GM12878 (cell line): Measurements from ENCODE around the gene C7orf33. TPM values are rescaled to one million over a fixed set of nuclear protein-coding genes. Genes with fewer than 3 reads are reported as not detected.

ENCODE experiments used
- ATAC-seq: fragments of 200-7000 bp; cut with Tn5 transposase; 3 replicates; pipeline ENCODE4 v1.9.1; 2020; ENCODE audit warnings: mild to moderate bottlenecking, moderate library complexity
- BruUV-seq: library from RNA; stranded (reverse); fragments of 400-500 nt; replicated peaks from 2 replicates; lab custom pipeline; 2021; lab: Mats Ljungman, UMichigan
- CTCF ChIA-PET: fragments of 300-600 bp; sonication (Branson Sonifier 250); formaldehyde crosslinking; extraction: SDS; loops from one replicate; lab custom pipeline; 2021; ENCODE audit warnings: inconsistent platforms; lab: Yijun Ruan, JAX
- POLR2A ChIA-PET: fragments of 350-600 bp; formaldehyde crosslinking; extraction: SDS; loops from one replicate; lab custom pipeline; 2021; ENCODE audit warnings: inconsistent platforms; lab: Charles Lee
- RAD21 ChIA-PET: fragments of 300-600 bp; sonication (Branson Sonifier 250); formaldehyde crosslinking; loops from one replicate; lab custom pipeline; 2023; ENCODE audit warnings: antibody characterized with exemption; ENCODE audit not compliant: unreplicated experiment; lab: Charles Lee
- SMC1A ChIA-PET: fragments of 300-600 bp; sonication (Branson Sonifier 250); formaldehyde crosslinking; loops from one replicate; lab custom pipeline; 2023; ENCODE audit not compliant: unreplicated experiment, uncharacterized antibody; lab: Charles Lee
- DNase-seq: peaks from one replicate; pipeline ENCODE4 v3.0.0-alpha.2; 2011; ENCODE audit warnings: low read depth, low spot score
- FAIRE-seq: peaks from 3 replicates; lab custom pipeline; 2011; peaks lifted over from hg19 to GRCh38; lab: Jason Lieb, UNC
- H2AFZ ChIP-seq: 2 replicates; pipeline ENCODE4 v1.6.0; 2011; ENCODE audit warnings: low read depth, low read length, control low read depth; ENCODE audit not compliant: control insufficient read depth
- H3K27ac ChIP-seq: 2 replicates; pipeline ENCODE4 v1.5.1; 2011; ENCODE audit warnings: control low read depth; ENCODE audit not compliant: control insufficient read depth, insufficient read depth
- H3K27me3 ChIP-seq, 2 experiments: replicated peaks in 1 of 2; 2 replicates each; pipeline versions ENCODE4 v1.6.0 to v1.6.1; 2011; ENCODE audit warnings: low read length in 1 of 2; ENCODE audit not compliant: control insufficient read depth in 2 of 2, insufficient read depth in 2 of 2
- H3K36me3 ChIP-seq, 2 experiments: 2 replicates each; pipeline ENCODE4 v1.5.1; 2011; ENCODE audit warnings: low read length in 1 of 2; ENCODE audit not compliant: control insufficient read depth in 2 of 2, insufficient read depth in 2 of 2
- H3K4me1 ChIP-seq: 2 replicates; pipeline ENCODE4 v1.6.1; 2011; ENCODE audit warnings: mild to moderate bottlenecking, low read length, moderate library complexity, mixed read lengths; ENCODE audit not compliant: control insufficient read depth, insufficient read depth
- H3K4me2 ChIP-seq: 2 replicates; pipeline ENCODE4 v1.6.0; 2011; ENCODE audit warnings: control low read depth; ENCODE audit not compliant: control insufficient read depth, insufficient read depth
- H3K4me3 ChIP-seq: fragments of 200-600 bp; sonication (generic); 2 replicates; pipeline ENCODE4 v1.5.1; 2016
- H3K79me2 ChIP-seq: 2 replicates; pipeline ENCODE4 v1.6.0; 2011; ENCODE audit warnings: low read length; ENCODE audit not compliant: control insufficient read depth, insufficient read depth
- H3K9ac ChIP-seq: 2 replicates; pipeline ENCODE4 v1.8.0; 2011; ENCODE audit warnings: low read length, control low read depth, mixed read lengths; ENCODE audit not compliant: control insufficient read depth, insufficient read depth
- H3K9me3 ChIP-seq: replicated peaks from 3 replicates; pipeline ENCODE4 v1.5.1; 2011; ENCODE audit warnings: mild to moderate bottlenecking, low read length; ENCODE audit not compliant: control insufficient read depth, insufficient read depth
- H4K20me1 ChIP-seq: 2 replicates; pipeline ENCODE4 v1.6.0; 2011; ENCODE audit not compliant: control insufficient read depth, insufficient read depth
- MTA3 ChIP-seq: IDR thresholded peaks from 2 replicates; pipeline ENCODE4 v1.6.1; 2012; ENCODE audit warnings: low read length, inconsistent platforms, borderline replicate concordance
- NFXL1 ChIP-seq: fragments of 450-650 bp; IDR thresholded peaks from 2 replicates; pipeline ENCODE4 v1.6.1; 2017; ENCODE audit warnings: antibody characterized with exemption, mild to moderate bottlenecking, borderline replicate concordance
- PAX8 ChIP-seq: fragments of 450-650 bp; IDR thresholded peaks from 2 replicates; pipeline ENCODE4 v1.6.1; 2017; ENCODE audit warnings: mild to moderate bottlenecking, moderate library complexity
- RELB ChIP-seq: fragments of 450-650 bp; IDR thresholded peaks from 2 replicates; pipeline ENCODE4 v1.6.1; 2017; ENCODE audit warnings: low read depth, mild to moderate bottlenecking, moderate library complexity
- REST ChIP-seq: IDR thresholded peaks from 2 replicates; pipeline ENCODE4 v1.6.1; 2012; ENCODE audit warnings: mild to moderate bottlenecking, low read depth, low read length
- SIX5 ChIP-seq: IDR thresholded peaks from 2 replicates; pipeline ENCODE4 v1.6.1; 2011; ENCODE audit warnings: mild to moderate bottlenecking, low read depth, low read length, moderate library complexity; ENCODE audit not compliant: severe bottlenecking
- ZBTB40 ChIP-seq: fragments of 450-650 bp; IDR thresholded peaks from 2 replicates; pipeline ENCODE4 v1.6.1; 2016; ENCODE audit warnings: mild to moderate bottlenecking, moderate library complexity, borderline replicate concordance
- ZNF207 ChIP-seq: fragments of 450-650 bp; IDR thresholded peaks from 2 replicates; pipeline ENCODE4 v1.6.1; 2014; ENCODE audit warnings: antibody characterized with exemption, mild to moderate bottlenecking, borderline replicate concordance
- ZSCAN29 ChIP-seq: fragments of 450-650 bp; IDR thresholded peaks from 2 replicates; pipeline ENCODE4 v1.6.1; 2017; ENCODE audit warnings: mild to moderate bottlenecking, moderate library complexity
- WGBS: methylation state at CpG from one replicate; pipeline ENCODE4 v1.1.6; 2016; ENCODE audit warnings: low lambda C conversion rate; ENCODE audit not compliant: insufficient replicate concordance, insufficient coverage; ENCODE audit errors: missing lambda C conversion rate; 5-methylcytosine and 5-hydroxymethylcytosine counted together
- in situ Hi-C: fragments of 300-500 bp; cut with MboI; formaldehyde crosslinking; loops from 9 replicates; pipeline ENCODE4 v1.14.3; 2018; ENCODE audit warnings: mixed read lengths
- intact Hi-C: fragments of 100-400 bp; cut with micrococcal nuclease; formaldehyde crosslinking; loops from one replicate; pipeline ENCODE4 v1.14.2; 2022; ENCODE audit not compliant: unreplicated experiment
- polyA plus RNA-seq, 11 experiments: library from polyadenylated mRNA; depleted of rRNA in 4 of 11; unstranded in 6 of 11; stranded (reverse) in 5 of 11; fragments of >200 nt; fragmentation: Nextera tagmentation in 4 of 11; fragmentation: Illumina TruSeq in 1 of 11; extraction: Ambion mirVana in 4 of 11; extraction: Trizol in 1 of 11; gene quantifications; 1 replicate in 1 of 11; 2 replicates in 10 of 11; pipeline versions ENCODE4 v1.2.1 to v1.2.3, GENCODE V29; 2011 to 2016; ENCODE audit warnings: inconsistent platforms in 2 of 11, missing spikeins in 2 of 11, low read depth in 1 of 11
- total RNA-seq, 4 experiments: library from RNA; depleted of rRNA in 3 of 4; stranded (reverse); fragments of >200 nt in 3 of 4; fragmentation: Illumina TruSeq in 1 of 4; extraction: Trizol in 1 of 4; gene quantifications; 2 replicates each; pipeline versions ENCODE4 v1.2.1 to v1.2.3, GENCODE V29; 2013 to 2021

C7orf33 gene
- total and polyA plus RNA-seq, 10 of the 15 experiments (the other 5 are each of a cell fraction or from before 2014, with no cell fraction given) = not detected

GRCh38 chr7:148541891-148542504 is 48.6 kb upstream of the C7orf33 start:
- CTCF ChIA-PET = interaction anchor here (1.0 to 1.1 kb wide), 2 partner anchors 42 to 421 kb away, joined by 3 to 5 read pairs; no protein-coding TSS in a partner anchor

More at GRCh38 chr7:148541891-148542504, 48.6 kb upstream of the C7orf33 start:
- no TSS peak for BruUV-seq
- H3K4me1 ChIP-seq = peaks cover 3% of the 10 kb centered on the region; the same call in 1 of the 2 replicates
- TF ChIP-seq ZBTB40 (no peak), SIX5 (no peak), ZSCAN29 (no peak), PAX8 (no peak), REST (no peak), ZNF207 (no peak), NFXL1 (no peak), MTA3 (no peak), RELB (no peak)
- ChIA-PET POLR2A (no interaction called here), SMC1A (no interaction called here), RAD21 (no interaction called here)
- H3K36me3 ChIP-seq = no peaks in the 10 kb centered on the region
- H3K27me3 ChIP-seq = no peaks in the 10 kb centered on the region
- intact Hi-C loops (no loop called here), in situ Hi-C loops (no loop called here)
- DNase-seq (no peak), FAIRE-seq (no peak), ATAC-seq (no peak)
- no peak overlapping the region for H3K4me3 ChIP-seq
- H3K9ac ChIP-seq = no peak overlapping the region
- H4K20me1 ChIP-seq = no peaks in the 10 kb centered on the region
- H3K9me3 ChIP-seq = no peaks in the 10 kb centered on the region
- no peak overlapping the region for H3K27ac ChIP-seq
- WGBS = 63% methylated on average over 6 of the region's 6 CpGs
- no peak overlapping the region for H3K4me2 ChIP-seq
- H2AFZ ChIP-seq = no peak overlapping the region
- no peaks in the 10 kb centered on the region for H3K79me2 ChIP-seq
